Stomach (tissue), 4 donors: ENCODE measurements around the gene KIRREL3.

Source experiments
- EP300 ChIP-seq: sonication (generic); formaldehyde crosslinking; IDR thresholded peaks from one replicate; pipeline ENCODE4 v1.6.1; 2017; ENCODE audit warnings: antibody characterized with exemption
- POLR2A ChIP-seq, 4 donors: fragments of 450-650 bp; IDR thresholded peaks; one replicate each; pipeline ENCODE4 v1.6.1; 2016; ENCODE audit warnings: antibody characterized with exemption in 4 of 4, control low read depth in 2 of 4, mild to moderate bottlenecking in 1 of 4, moderate library complexity in 1 of 4
- POLR2AphosphoS5 ChIP-seq, 3 donors: sonication (generic); formaldehyde crosslinking; IDR thresholded peaks; one replicate each; pipeline ENCODE4 v1.6.1; 2016; ENCODE audit warnings: antibody characterized with exemption in 3 of 3
- TF ChIP-seq, protein P1 (sequence below), 7 experiments: fragments of 450-650 bp in 4 of 7; fragments of 200-600 bp in 3 of 7; sonication (generic) in 3 of 7; IDR thresholded peaks; one replicate each; pipeline ENCODE4 v1.5.1; 2016 to 2019; ENCODE audit warnings: antibody characterized with exemption in 7 of 7, control low read depth in 2 of 7, mild to moderate bottlenecking in 1 of 7

DNA sequence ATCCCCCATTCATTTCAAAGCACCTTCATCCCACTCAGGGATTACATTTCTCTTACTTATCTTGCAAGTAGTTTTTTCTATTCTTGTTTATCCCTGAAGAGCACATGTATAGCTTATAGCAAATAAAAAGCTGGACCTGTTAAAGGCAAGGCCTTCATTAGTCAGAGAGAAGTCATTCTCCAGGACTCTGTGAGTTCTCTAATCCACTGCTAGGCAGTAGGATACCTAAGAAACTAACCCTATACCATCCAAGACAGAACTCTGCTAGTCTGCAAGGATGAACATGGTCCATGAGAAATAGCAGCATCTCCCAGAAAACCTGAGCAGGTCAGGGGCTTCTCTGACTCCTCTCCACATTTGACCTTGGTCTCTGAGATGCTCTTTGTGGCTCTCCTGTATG lies 104.5 kb downstream of the KIRREL3 start:
- TF ChIP-seq, protein P1, sequence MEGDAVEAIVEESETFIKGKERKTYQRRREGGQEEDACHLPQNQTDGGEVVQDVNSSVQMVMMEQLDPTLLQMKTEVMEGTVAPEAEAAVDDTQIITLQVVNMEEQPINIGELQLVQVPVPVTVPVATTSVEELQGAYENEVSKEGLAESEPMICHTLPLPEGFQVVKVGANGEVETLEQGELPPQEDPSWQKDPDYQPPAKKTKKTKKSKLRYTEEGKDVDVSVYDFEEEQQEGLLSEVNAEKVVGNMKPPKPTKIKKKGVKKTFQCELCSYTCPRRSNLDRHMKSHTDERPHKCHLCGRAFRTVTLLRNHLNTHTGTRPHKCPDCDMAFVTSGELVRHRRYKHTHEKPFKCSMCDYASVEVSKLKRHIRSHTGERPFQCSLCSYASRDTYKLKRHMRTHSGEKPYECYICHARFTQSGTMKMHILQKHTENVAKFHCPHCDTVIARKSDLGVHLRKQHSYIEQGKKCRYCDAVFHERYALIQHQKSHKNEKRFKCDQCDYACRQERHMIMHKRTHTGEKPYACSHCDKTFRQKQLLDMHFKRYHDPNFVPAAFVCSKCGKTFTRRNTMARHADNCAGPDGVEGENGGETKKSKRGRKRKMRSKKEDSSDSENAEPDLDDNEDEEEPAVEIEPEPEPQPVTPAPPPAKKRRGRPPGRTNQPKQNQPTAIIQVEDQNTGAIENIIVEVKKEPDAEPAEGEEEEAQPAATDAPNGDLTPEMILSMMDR (IDR thresholded peaks at IDR 0.05), result no peak
- TF ChIP-seq POLR2A (IDR thresholded peaks at IDR 0.05) (no peak), EP300 (no peak), POLR2AphosphoS5 (IDR thresholded peaks at IDR 0.05) (no peak)
